Endodermal cell (in vitro differentiated cells): ENCODE measurements around the gene FAM217A. TPM values are rescaled to one million over a fixed set of nuclear protein-coding genes. Genes with fewer than 3 reads are reported as not detected.

Source experiments
- DNase-seq: peaks from one replicate; pipeline ENCODE4 v3.0.0-alpha.2; 2017
- H3K27ac ChIP-seq: 2 replicates; pipeline ENCODE4 v1.5.1; 2013; ENCODE audit warnings: mild to moderate bottlenecking, low read depth, low read length, moderate library complexity
- H3K27me3 ChIP-seq: 2 replicates; pipeline ENCODE4 v1.6.1; 2013; ENCODE audit warnings: mild to moderate bottlenecking, low read length, moderate library complexity; ENCODE audit not compliant: insufficient read depth, control insufficient read depth, poor library complexity, severe bottlenecking
- H3K36me3 ChIP-seq: 2 replicates; pipeline ENCODE4 v1.7.0; 2013; ENCODE audit warnings: mild to moderate bottlenecking, low read length, moderate library complexity; ENCODE audit not compliant: control insufficient read depth, insufficient read depth
- H3K4me1 ChIP-seq: one replicate; pipeline ENCODE4 v1.7.0; 2013; ENCODE audit warnings: low read length; ENCODE audit not compliant: control insufficient read depth, insufficient read depth
- H3K4me3 ChIP-seq: 2 replicates; pipeline ENCODE4 v1.5.1; 2013; ENCODE audit warnings: mild to moderate bottlenecking, low read length, moderate library complexity
- H3K9ac ChIP-seq: 2 replicates; pipeline ENCODE4 v1.6.1; 2013; ENCODE audit warnings: mild to moderate bottlenecking, low read length, moderate library complexity; ENCODE audit not compliant: poor library complexity, severe bottlenecking; ENCODE audit errors: extremely low read depth
- H3K9me3 ChIP-seq: 2 replicates; pipeline ENCODE4 v1.6.1; 2013; ENCODE audit warnings: mild to moderate bottlenecking, low read length, moderate library complexity; ENCODE audit not compliant: control insufficient read depth
- H3K27ac Mint-ChIP-seq: 2 replicates; pipeline ENCODE4 v1.8.0; 2020; ENCODE audit warnings: mixed read lengths
- H3K27me3 Mint-ChIP-seq: 2 replicates; pipeline ENCODE4 v1.8.0; 2021; ENCODE audit warnings: mild to moderate bottlenecking, mixed read lengths; ENCODE audit not compliant: insufficient read depth
- H3K36me3 Mint-ChIP-seq: 2 replicates; pipeline ENCODE4 v1.8.0; 2020; ENCODE audit warnings: low read depth, mixed read lengths
- H3K4me1 Mint-ChIP-seq: 2 replicates; pipeline ENCODE4 v1.8.0; 2020; ENCODE audit warnings: mixed read lengths
- H3K4me3 Mint-ChIP-seq: 2 replicates; pipeline ENCODE4 v1.8.0; 2020; ENCODE audit warnings: mild to moderate bottlenecking, moderate library complexity, mixed read lengths
- H3K9me3 Mint-ChIP-seq: 2 replicates; pipeline ENCODE4 v1.8.0; 2020; ENCODE audit warnings: mild to moderate bottlenecking, mixed read lengths
- CTCF ChIP-seq: fragments of 200-600 bp; sonication (generic); conservative IDR thresholded peaks from 2 replicates; pipeline ENCODE4 v1.5.0; 2021; ENCODE audit warnings: antibody characterized with exemption, mild to moderate bottlenecking
- WGBS, 2 experiments: methylation state at CpG; one replicate each; pipeline versions ENCODE4 v1.1.5 to v1.1.7; 2013; ENCODE audit warnings: missing lambda C conversion rate in 2 of 2, mixed read lengths in 1 of 2; ENCODE audit not compliant: insufficient coverage in 1 of 2, insufficient read length in 1 of 2; 5-methylcytosine and 5-hydroxymethylcytosine counted together
- total RNA-seq, 2 donors: library from RNA; stranded (reverse); fragmentation: NEBNext Ultra II Directional in 1 of 2; extraction: Animal tissue kit (Norgen Biotek cat#: 25700) in 1 of 2; gene quantifications; 2 replicates in 1 of 2; 3 replicates in 1 of 2; pipeline ENCODE4 v1.2.1, GENCODE V29; 2021

Gene FAM217A
- total RNA-seq, 2 donors from 2014 or later: not detected

- Histone ChIP-seq H3K4me1 (no peaks in the 10 kb centered on the region), H3K4me3 (no peak overlapping the region), H3K27me3 (no peaks in the 10 kb centered on the region), H3K27ac (no peak overlapping the region), H3K9ac (no peak overlapping the region), H3K36me3 (peaks cover 30% of the 10 kb centered on the region), H3K9me3 (peaks cover 4% of the 10 kb centered on the region)
- H3K4me3 Mint-ChIP-seq: no peak overlapping the region
- H3K27ac Mint-ChIP-seq: no peak overlapping the region
- peaks cover 32% of the 10 kb centered on the region for H3K36me3 Mint-ChIP-seq
- H3K9me3 Mint-ChIP-seq: no peaks in the 10 kb centered on the region
- H3K4me1 Mint-ChIP-seq: no peaks in the 10 kb centered on the region
- DNase-seq: no peak
- WGBS, 2 experiments: 86 to 96% methylated on average over 1 to 4 of the region's 4 CpGs
- H3K27me3 Mint-ChIP-seq: no peaks in the 10 kb centered on the region
- no peak for TF ChIP-seq CTCF
Observed at GRCh38 chr6:4115741-4116140, 36.8 kb upstream of the FAM217A start.

- Histone ChIP-seq H3K36me3 (peaks cover 20% of the 10 kb centered on the region), H3K27ac (no peak overlapping the region), H3K4me3 (no peak overlapping the region), H3K9ac (no peak overlapping the region), H3K27me3 (no peaks in the 10 kb centered on the region), H3K4me1 (no peaks in the 10 kb centered on the region), H3K9me3 (no peaks in the 10 kb centered on the region)
- Mint-ChIP-seq H3K36me3 (peaks cover 24% of the 10 kb centered on the region), H3K4me1 (no peaks in the 10 kb centered on the region), H3K27me3 (no peaks in the 10 kb centered on the region), H3K9me3 (no peaks in the 10 kb centered on the region), H3K27ac (no peak overlapping the region), H3K4me3 (no peak overlapping the region)
- 88 to 92% methylated on average over 2 to 3 of the region's 3 CpGs for WGBS, 2 experiments
- no peak for TF ChIP-seq CTCF
- no peak for DNase-seq
Observed at GRCh38 chr6:4114123-4114522, 35.2 kb upstream of the FAM217A start.

GRCh38 chr6:4113649-4114048 lies 34.7 kb upstream of the FAM217A start:
- no peaks in the 10 kb centered on the region for H3K27me3 ChIP-seq
- H3K4me1 ChIP-seq: no peaks in the 10 kb centered on the region
- Mint-ChIP-seq H3K27me3 (no peaks in the 10 kb centered on the region), H3K9me3 (no peaks in the 10 kb centered on the region), H3K4me1 (no peaks in the 10 kb centered on the region), H3K27ac (no peak overlapping the region), H3K4me3 (no peak overlapping the region), H3K36me3 (peaks cover 23% of the 10 kb centered on the region)
- H3K36me3 ChIP-seq: peaks cover 20% of the 10 kb centered on the region
- no peaks in the 10 kb centered on the region for H3K9me3 ChIP-seq
- H3K4me3 ChIP-seq: no peak overlapping the region
- no peak overlapping the region for H3K27ac ChIP-seq
- no peak for DNase-seq
- TF ChIP-seq CTCF: no peak
- no peak overlapping the region for H3K9ac ChIP-seq
